Measurements from ENCODE around the gene EML3.
"Not testable (repeated sequence)": the region's sequence is repeated elsewhere in the genome, so short reads cannot be mapped to it uniquely, and the experiment has no call there.

EML3 gene

GRCh38 chr11:62599901-62600300 is 12.7 kb downstream of the EML3 start:
- no peak for DNase-seq (ENCODE audit: low read depth in 2 of 3, low spot score in 1 of 3)

DNA sequence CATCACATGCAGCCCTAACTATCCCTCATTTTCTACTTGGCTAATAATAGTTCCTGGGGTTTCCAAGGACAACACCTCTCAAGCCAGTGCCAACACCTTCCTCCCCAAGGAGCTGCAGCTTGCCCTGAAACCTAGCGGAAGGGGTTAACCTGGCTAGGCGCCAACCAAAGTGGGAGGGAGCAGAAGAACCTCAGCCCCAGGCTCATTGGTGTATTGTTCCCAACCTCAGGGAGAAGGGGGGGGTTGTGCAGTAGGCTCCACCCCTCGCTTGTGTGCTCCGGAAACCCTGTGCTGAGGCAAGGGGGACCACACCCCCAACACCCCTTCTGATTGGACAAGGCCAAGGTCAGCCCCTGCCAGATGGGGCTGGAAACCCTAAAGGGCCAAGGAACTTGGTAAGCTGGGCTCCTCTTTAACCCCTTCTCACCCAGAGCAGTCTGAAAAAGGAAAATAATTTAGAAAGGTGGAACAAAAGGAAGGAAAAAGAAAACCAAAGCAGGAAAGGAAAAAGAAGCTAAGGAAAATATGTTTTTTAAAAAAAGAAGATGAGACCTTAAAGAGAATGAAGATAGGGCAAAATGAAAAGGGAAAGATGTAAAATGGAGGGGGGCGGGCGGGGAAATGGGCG is 13.4 kb downstream of the EML3 start:
- DNase-seq (ENCODE audit: low read depth in 2 of 3, low spot score in 1 of 3), result peak; percentile 92 to 96 (median 94)

DNA sequence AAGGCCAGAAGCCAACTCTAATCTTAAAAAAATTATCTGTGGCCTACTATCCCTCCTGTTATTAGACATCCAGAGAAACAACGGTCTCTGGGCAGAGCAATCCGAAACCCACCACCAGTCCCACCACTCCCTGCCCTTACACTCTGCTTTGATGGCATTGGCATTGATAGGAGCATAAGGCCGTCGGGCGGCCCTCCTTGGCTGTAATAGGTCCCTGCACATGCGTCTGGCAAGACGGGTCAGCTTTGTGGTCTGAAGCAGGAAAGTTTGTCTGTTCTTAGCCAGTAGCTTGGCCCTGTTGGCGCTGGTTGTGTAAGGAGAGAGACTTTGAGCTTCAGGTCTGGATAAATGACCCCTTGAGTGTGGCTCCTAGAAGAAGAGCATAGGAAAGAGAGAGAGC is 17.5 kb downstream of the EML3 start:
- no peak for DNase-seq (ENCODE audit: low read depth in 2 of 3, low spot score in 1 of 3)

GRCh38 chr11:62593434-62594044 is 19.0 kb downstream of the EML3 start:
- peak; percentile 70 to 76 (median 70) for DNase-seq (ENCODE audit: low read depth in 2 of 3, low spot score in 1 of 3)

- no peak for DNase-seq (ENCODE audit: low read depth in 2 of 3, low spot score in 1 of 3)
Measured at GRCh38 chr11:62592989-62593421, 19.6 kb downstream of the EML3 start.

DNA sequence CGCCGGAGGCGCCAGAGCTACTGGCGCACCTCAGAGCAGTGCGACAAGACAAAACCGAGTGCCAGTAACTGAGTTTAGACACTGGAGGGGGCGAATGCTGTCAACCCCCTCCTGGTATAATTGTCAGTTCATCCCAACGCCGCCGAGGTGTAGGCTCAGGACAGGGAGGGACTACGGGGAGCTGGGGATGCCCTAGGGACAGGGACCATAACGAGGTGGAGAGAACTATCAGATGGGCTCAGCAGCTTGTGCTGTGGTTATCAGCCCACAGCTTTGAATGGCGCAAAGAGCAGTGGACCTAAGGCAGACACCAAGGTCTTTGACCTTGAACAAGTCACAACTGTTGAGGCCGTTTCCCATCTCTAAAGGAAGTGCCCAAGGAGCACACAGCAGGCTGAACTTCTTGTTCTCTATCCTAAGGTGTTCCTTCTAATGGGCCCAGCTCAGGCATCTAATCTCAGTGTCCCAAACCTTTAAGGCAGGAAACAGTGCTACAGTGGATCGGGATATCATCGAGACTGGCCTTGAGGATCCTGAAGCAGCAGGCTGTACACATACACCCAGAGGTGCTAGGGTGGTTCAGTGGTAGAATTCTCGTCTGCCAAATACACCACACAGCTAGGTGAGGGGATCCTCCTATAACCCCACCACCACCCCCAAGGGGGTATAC is 20.3 kb downstream of the EML3 start:
- DNase-seq (ENCODE audit: low read depth in 2 of 3, low spot score in 1 of 3), result no peak

DNA sequence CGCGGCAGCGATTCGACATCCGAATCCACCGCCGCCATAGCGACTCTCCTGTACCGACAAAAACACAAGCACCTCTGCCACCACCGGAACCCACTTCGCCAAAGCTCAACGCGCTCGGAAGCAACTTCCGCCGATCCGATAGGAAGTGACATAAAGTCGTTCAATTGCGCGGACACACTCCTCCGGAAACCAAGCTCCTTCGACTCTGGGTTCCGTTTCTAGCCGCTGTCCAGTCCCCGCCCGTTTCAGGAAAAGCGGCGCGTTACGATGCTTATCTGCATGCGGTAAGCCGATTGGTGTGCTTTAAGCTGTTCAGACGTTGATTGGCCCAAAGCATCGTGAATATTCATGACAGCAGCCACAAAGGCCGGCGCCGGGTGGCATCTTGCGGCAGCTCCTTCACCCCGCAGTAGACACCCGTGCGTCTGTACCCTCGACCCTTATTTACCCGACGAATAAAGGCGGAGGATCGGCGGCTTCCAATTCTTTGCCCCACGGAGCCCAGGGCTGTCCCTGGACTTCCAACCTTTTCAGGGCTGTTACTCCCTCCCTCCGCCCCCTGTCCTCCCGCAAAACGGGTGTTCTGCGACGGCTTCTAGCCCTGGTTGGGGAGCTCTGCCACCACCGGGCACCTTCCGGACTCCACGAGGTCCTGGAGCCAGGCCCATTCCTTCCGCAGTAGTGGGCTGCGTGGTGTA is 21.0 kb downstream of the EML3 start, which contains the start of gene TUT1:
Gene TUT1, minus strand, starts transcription at position 76 of the 698 bp plus-strand sequence. Its CDS starts 38 bp downstream, at position 38.
- peak; percentile 91 to 97 (median 95) for DNase-seq (ENCODE audit: low read depth in 2 of 3, low spot score in 1 of 3)

DNA sequence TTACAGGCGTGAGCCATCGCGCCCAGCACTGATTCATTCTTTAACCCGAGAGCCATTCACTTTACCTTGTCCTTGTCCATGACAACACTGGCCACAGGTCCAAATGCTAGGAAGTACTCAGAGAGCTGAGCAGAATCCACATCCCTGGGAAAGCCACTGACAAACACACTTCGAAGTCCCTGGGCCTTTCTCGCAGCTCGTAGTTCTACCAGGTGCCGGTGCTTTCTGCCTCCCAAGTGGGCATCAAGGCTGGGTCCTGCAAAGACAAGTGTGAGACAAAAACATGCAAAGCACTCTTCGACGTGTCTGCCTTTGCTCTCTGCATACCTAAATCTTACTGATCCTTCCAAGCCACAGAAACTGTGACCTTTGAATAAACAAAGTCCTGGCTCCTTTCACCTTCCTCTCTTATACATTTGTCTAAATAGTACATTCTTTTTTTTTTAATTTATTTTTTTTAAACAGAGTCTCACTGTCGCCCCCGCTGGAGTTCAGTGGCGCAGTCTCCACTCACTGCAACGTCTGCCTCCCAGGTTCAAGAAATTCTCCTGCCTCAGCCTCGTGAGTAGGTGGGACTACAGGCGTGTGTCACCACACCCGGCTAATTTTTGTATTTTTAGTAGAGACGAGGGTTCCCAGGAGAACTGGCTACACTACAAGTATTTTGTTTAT is 23.5 kb downstream of the EML3 start:
- no peak for DNase-seq (ENCODE audit: low read depth in 2 of 3, low spot score in 1 of 3)

DNA sequence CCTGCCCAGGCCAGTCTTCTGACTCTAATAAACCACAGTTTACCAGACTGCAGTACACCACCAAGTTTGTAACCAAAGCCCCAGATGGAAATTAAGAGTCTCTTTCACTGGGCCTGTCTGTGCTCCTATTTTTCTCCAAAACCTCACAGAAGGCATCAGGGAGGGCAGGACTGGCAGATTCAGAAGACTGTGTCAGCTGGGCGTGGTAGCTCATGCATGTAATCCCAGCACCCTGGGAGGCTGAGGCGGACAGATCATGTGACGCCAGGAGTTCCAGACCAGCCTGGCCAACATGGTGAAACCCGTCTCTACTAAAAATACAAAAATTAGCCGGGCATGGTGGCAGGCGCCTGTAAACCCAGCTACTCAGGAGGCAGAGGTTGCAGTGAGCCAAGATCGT is 27.2 kb downstream of the EML3 start:
- not testable (repeated sequence) for DNase-seq (ENCODE audit: low read depth in 2 of 3, low spot score in 1 of 3)

DNA sequence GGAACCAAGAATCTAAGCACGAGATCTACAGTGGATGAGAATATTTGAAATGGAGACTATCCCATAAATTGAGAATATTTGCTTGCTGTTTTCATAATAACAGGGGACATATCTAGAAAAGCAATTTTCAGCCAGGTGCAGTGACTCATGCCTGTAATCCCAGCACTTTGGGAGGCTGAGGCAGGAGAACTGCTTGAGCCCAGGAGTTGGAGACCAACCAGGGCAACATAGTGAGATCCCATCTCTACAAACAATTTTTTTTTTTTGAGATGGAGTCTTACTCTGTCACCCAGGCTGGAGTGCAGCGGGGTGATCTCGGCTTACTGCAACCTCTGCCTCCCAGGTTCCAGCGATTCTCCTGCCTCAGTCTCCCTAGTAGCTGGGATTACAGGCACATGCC is 30.8 kb downstream of the EML3 start:
- not testable (repeated sequence) for DNase-seq (ENCODE audit: low read depth in 2 of 3, low spot score in 1 of 3)

GRCh38 chr11:62580959-62581715 is 31.4 kb downstream of the EML3 start:
- DNase-seq (ENCODE audit: low read depth in 2 of 3, low spot score in 1 of 3), result no peak

DNA sequence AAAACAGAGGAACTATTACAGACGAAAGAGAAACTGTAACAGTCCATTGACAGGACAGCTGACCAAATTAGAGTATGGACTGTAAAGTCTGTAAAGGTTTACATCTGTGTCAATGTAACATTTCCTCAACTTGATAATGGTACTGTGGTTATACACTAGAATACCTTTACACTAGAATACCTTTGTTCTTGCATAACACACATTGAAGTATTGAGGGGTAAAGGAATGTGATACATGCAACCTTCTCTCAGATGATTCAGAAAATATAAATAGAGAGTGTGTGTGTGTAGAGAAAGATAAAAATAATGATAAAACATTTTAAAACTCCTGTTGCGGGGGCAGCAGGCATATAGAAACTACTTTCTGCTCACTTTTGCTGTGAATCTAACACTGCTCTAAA is 33.3 kb downstream of the EML3 start:
- no peak for DNase-seq (ENCODE audit: low read depth in 2 of 3, low spot score in 1 of 3)

DNA sequence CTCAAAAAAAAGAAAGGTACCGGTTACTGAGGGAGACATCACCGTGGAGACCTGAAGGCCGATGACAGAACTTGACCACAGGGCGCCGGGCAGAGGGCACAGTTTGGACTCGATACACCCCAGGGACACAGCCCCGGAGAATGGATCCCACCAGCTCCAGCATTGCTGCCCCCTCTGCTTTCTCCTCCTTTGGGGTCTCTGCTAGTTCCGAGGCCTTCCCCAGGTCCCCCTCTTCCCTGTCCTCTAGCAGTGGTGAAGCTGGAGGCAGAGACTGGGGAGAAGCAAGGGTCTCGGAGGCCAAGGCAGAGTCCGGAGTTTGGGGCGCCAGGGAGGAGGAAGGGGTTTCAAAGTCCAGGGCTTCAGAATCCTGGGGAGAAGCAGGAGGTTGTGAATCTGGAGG is 34.0 kb downstream of the EML3 start:
- DNase-seq (ENCODE audit: low read depth in 2 of 3, low spot score in 1 of 3), result no peak

- no peak for DNase-seq (ENCODE audit: low read depth in 2 of 3, low spot score in 1 of 3)
Measured at GRCh38 chr11:62577046-62577714, 35.4 kb downstream of the EML3 start.

- no peak for DNase-seq (ENCODE audit: low read depth in 2 of 3, low spot score in 1 of 3)
Measured at GRCh38 chr11:62575837-62576236, 36.7 kb downstream of the EML3 start.

DNA sequence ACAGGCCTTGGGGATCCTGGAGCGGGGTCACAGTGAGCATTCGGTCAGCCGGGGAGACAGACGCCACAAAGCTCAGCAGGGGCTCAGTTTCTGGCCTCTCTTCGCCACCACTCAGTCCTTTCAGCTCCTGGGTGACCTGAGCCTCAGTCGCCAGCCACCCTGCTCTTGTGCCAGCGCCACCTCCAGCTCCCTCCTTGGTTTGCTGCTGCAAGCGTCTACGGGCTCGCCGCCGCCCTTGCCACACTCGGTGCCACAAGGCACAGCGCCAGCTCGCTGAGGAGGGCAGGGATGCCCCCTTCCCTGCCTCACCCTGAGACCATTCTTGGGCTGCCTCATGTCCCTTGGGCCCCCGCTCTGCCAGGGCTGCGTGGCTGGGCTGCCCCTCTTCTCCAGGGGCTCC is 37.4 kb downstream of the EML3 start:
- DNase-seq (ENCODE audit: low read depth in 2 of 3, low spot score in 1 of 3), result no peak

DNA sequence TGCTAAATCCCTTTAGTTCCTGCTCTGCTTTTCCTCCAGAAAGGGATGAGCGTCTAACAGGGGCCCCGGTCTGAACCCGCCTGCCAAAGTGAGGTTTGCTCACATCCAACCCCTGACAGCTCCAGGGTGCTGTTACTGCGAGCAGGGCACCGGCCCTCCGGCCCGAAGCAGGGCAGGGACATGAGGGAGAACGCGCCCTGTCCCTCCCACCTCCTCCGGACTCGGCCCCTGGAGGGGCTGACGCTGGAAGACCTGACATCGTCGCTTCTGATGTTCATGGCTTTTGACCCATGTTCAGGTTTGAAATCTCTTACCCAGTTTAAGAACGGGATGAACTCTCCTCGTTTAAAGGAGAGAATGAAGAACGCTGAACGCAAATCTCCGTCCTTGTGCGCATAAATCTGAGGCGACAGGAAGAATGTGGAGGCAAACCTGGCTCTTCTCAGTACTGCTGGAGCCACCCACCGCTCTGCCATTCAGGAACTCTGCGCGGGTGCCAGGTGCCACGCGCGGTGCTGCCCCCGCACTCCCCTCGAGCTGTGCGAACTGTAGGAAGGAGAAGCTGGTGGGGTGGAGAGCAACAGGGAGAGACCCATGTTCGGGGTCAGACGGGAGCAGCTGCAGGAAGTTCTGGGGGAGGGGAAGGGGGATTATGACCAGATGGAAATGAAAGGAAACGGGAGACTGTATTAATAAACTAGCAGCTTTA is 38.1 kb downstream of the EML3 start:
- no peak for DNase-seq (ENCODE audit: low read depth in 2 of 3, low spot score in 1 of 3)

DNA sequence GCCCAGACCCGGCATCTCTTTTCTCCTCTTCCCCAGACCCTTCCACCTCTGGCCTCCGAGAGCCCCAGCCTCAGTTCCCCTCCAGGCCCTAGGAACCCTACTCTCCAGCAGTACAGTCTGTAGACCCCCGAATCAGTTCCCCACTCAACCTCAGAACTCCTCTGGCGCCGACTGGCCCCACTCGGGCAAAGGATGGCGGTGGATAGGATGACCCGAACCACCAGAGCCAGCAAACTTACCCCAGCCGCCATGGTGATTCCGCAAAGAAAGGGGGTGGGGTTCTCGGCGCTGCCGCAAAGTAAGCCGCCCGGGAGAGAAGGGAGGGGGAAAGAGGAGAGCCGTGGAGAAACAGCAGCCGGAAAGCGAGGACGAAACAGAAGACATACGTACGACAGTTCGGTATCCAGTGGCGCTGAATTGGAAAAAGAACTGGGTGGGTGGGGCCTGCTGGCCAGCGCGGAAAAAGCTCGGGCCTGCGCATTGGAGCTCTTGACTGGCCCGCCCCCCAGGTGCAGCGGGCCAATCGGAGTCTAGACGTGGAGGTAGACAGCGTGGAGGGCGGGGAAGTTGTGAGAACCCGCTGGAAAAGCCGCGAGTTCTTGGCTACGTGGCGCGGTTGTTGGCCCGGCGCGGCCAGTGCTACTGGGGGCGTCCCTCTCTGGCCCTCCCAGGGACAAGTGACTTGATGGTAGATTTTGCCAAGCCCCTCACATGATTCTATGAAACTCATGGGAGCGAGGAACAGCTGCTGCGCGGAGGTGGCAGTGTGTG is 38.8 kb downstream of the EML3 start, which contains the start of gene EEF1G:
Gene EEF1G, minus strand, starts transcription at position 300 of the 771 bp plus-strand sequence. Its CDS starts 49 bp downstream, at position 251.
- DNase-seq (ENCODE audit: low read depth in 2 of 3, low spot score in 1 of 3), result peak; percentile 97 to 98 (median 97)

Data from stimulated activated CD4-positive, alpha-beta T cell treated with anti-CD3 and anti-CD28 coated beads, Interleukin-12 subunit alpha, Interleukin-12 subunit beta, amount 100 ng/mL, for 48 hours (primary cell).